ENCODE results near the gene CFAP61. TPM values are rescaled to one million over a fixed set of nuclear protein-coding genes. Genes with fewer than 3 reads are reported as not detected.

CFAP61 gene
- total and polyA plus RNA-seq, 9 donors = 0.37 to 4.7 (median 2.2) TPM

- Histone ChIP-seq H3K36me3 (ENCODE audit: control insufficient read depth, insufficient read depth, low read length) (no peaks in the 10 kb centered on the region), H3K9me3 (replicated peaks; ENCODE audit: control insufficient read depth, low read depth, low read length) (no peaks in the 10 kb centered on the region), H3K4me1 (ENCODE audit: control insufficient read depth, insufficient read depth, low read length) (peaks cover 17% of the 10 kb centered on the region), H3K27me3 (ENCODE audit: control insufficient read depth, insufficient read depth, low read length) (peaks cover 76% of the 10 kb centered on the region), H3K4me3 (ENCODE audit: low read length) (no peak overlapping the region), H3K27ac (ENCODE audit: low read length) (no peak overlapping the region)
- WGBS (ENCODE audit: insufficient coverage) = 10% methylated on average over 2 of the region's 7 CpGs
- no peak for DNase-seq
These were observed 318.8 kb downstream of the CFAP61 start for GRCh38 chr20:20371083-20371482.

DNA sequence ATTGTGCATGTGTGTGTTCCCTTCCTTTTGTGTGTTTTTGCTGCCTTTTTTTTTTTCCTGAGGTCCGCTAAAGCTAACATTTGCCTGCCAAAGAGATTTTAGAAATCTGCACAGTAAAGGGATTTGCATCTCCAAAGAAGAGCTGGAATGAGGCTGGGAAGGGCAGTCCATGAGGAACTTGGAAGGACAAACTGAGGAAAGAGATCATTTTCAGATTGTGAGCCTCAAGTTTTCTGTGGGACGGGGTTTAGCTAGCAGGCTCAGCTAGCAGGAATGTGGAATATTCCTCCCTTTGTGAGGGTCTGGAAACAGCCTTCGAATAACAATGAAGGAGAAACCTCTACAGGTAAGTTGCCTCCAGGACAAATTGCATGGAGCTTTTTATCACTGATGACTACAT lies 319.3 kb downstream of the CFAP61 start:
- Histone ChIP-seq H3K27me3 (ENCODE audit: control insufficient read depth, insufficient read depth, low read length) (peaks cover 71% of the 10 kb centered on the region), H3K36me3 (ENCODE audit: control insufficient read depth, insufficient read depth, low read length) (no peaks in the 10 kb centered on the region), H3K4me3 (ENCODE audit: low read length) (no peak overlapping the region), H3K4me1 (ENCODE audit: control insufficient read depth, insufficient read depth, low read length) (peaks cover 17% of the 10 kb centered on the region), H3K27ac (ENCODE audit: low read length) (no peak overlapping the region), H3K9me3 (replicated peaks; ENCODE audit: control insufficient read depth, low read depth, low read length) (no peaks in the 10 kb centered on the region)
- DNase-seq = no peak
- WGBS (ENCODE audit: insufficient coverage) = 14% methylated on average over 1 of the region's 3 CpGs

- no peak overlapping the region for H3K27ac ChIP-seq (ENCODE audit: low read length)
- WGBS (ENCODE audit: insufficient coverage) = 43% methylated on average over 17 of the region's 17 CpGs
- H3K9me3 ChIP-seq (replicated peaks; ENCODE audit: control insufficient read depth, low read depth, low read length) = no peaks in the 10 kb centered on the region
- no peaks in the 10 kb centered on the region for H3K36me3 ChIP-seq (ENCODE audit: control insufficient read depth, insufficient read depth, low read length)
- H3K4me1 ChIP-seq (ENCODE audit: control insufficient read depth, insufficient read depth, low read length) = peaks cover 12% of the 10 kb centered on the region
- peak; percentile 24 for DNase-seq
- no peak overlapping the region for H3K4me3 ChIP-seq (ENCODE audit: low read length)
- peaks cover 61% of the 10 kb centered on the region for H3K27me3 ChIP-seq (ENCODE audit: control insufficient read depth, insufficient read depth, low read length)
These were observed 320.8 kb downstream of the CFAP61 start for GRCh38 chr20:20373091-20373571.

- WGBS (ENCODE audit: insufficient coverage) = 75% methylated on average over 3 of the region's 8 CpGs
- H3K27ac ChIP-seq (ENCODE audit: low read length) = no peak overlapping the region
- peaks cover 6% of the 10 kb centered on the region for H3K4me1 ChIP-seq (ENCODE audit: control insufficient read depth, insufficient read depth, low read length)
- H3K27me3 ChIP-seq (ENCODE audit: control insufficient read depth, insufficient read depth, low read length) = peaks cover 44% of the 10 kb centered on the region
- no peak for DNase-seq
- no peaks in the 10 kb centered on the region for H3K36me3 ChIP-seq (ENCODE audit: control insufficient read depth, insufficient read depth, low read length)
- peaks cover 4% of the 10 kb centered on the region for H3K9me3 ChIP-seq (replicated peaks; ENCODE audit: control insufficient read depth, low read depth, low read length)
- no peak overlapping the region for H3K4me3 ChIP-seq (ENCODE audit: low read length)
These were observed 323.5 kb downstream of the CFAP61 start for GRCh38 chr20:20375862-20376261.

DNA sequence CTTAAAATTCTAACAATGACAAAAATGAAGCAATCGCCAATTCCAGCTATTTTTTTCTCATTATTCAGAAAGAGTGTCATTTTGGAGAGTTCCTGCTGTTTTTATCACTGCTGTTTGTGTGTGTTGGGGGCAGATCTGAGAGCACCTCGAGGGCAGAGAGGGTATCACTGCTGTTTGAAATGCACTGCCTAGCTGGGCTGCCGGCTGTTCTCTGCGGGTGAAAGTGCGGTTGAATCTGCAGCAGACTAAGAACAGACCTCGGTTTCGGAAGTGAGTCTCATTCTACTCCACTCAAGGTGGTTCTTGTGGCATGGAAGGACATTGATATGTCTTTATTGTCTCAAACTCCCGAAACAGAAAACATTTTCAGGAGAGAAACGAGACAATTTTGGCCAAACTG lies 333.9 kb downstream of the CFAP61 start:
- H3K9me3 ChIP-seq (replicated peaks; ENCODE audit: control insufficient read depth, low read depth, low read length) = no peaks in the 10 kb centered on the region
- H3K36me3 ChIP-seq (ENCODE audit: control insufficient read depth, insufficient read depth, low read length) = peaks cover 5% of the 10 kb centered on the region
- no peak overlapping the region for H3K4me3 ChIP-seq (ENCODE audit: low read length)
- WGBS (ENCODE audit: insufficient coverage) = 60% methylated on average over 4 of the region's 9 CpGs
- no peak overlapping the region for H3K27ac ChIP-seq (ENCODE audit: low read length)
- DNase-seq = no peak
- H3K27me3 ChIP-seq (ENCODE audit: control insufficient read depth, insufficient read depth, low read length) = peaks cover 11% of the 10 kb centered on the region
- H3K4me1 ChIP-seq (ENCODE audit: control insufficient read depth, insufficient read depth, low read length) = no peaks in the 10 kb centered on the region

GRCh38 chr20:20390393-20390792 lies 338.1 kb downstream of the CFAP61 start:
- Histone ChIP-seq H3K9me3 (replicated peaks; ENCODE audit: control insufficient read depth, low read depth, low read length) (no peaks in the 10 kb centered on the region), H3K27ac (ENCODE audit: low read length) (no peak overlapping the region), H3K4me3 (ENCODE audit: low read length) (no peak overlapping the region), H3K36me3 (ENCODE audit: control insufficient read depth, insufficient read depth, low read length) (peaks cover 12% of the 10 kb centered on the region), H3K4me1 (ENCODE audit: control insufficient read depth, insufficient read depth, low read length) (peaks cover 7% of the 10 kb centered on the region), H3K27me3 (ENCODE audit: control insufficient read depth, insufficient read depth, low read length) (peaks cover 4% of the 10 kb centered on the region)
- WGBS (ENCODE audit: insufficient coverage) = 92% methylated on average over 6 of the region's 9 CpGs
- no peak for DNase-seq

DNA sequence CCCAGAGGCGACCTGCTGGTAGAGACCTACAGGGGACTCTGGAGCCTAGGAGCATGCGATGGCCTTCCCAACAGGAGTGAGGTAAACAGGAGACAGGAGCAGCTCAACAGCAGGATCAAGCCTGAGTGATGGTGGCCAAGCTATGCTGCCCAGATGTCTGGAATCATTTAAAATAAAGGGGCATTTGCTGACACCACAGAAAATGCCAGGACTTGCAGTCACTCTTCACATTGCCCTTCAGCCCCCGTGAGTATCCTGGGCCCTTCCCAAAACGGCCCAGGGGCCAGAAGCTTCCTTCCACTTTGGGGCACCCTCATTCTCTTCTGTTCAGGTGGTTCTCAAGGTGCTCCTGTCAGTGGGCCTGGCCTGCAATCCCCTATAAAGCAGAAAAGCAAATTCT lies 338.8 kb downstream of the CFAP61 start:
- H3K4me3 ChIP-seq (ENCODE audit: low read length) = no peak overlapping the region
- no peak overlapping the region for H3K27ac ChIP-seq (ENCODE audit: low read length)
- peaks cover 12% of the 10 kb centered on the region for H3K36me3 ChIP-seq (ENCODE audit: control insufficient read depth, insufficient read depth, low read length)
- WGBS (ENCODE audit: insufficient coverage) = 84% methylated on average over 4 of the region's 4 CpGs
- peaks cover 12% of the 10 kb centered on the region for H3K4me1 ChIP-seq (ENCODE audit: control insufficient read depth, insufficient read depth, low read length)
- no peak for DNase-seq
- no peaks in the 10 kb centered on the region for H3K9me3 ChIP-seq (replicated peaks; ENCODE audit: control insufficient read depth, low read depth, low read length)
- peaks cover 2% of the 10 kb centered on the region for H3K27me3 ChIP-seq (ENCODE audit: control insufficient read depth, insufficient read depth, low read length)

DNA sequence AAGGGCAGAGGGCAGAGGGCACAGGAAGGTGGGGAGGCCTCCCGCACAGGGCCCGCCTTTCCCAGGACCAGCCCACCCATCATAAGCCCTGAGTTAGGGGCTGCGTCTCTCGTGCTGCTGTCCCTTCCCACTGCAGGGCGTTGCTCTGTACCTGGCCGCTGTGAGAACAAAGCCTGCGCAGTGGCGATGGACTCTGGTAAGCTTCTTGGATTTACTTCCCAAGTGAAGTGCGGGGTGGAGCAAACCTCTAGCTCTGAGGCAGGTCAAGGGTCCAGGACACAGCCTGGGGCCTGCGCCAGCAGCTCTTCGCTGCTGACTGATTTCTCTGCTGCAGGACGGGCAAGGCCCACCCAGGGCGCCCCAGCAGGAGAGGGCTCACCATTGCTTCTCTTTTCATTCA lies 339.4 kb downstream of the CFAP61 start:
- H3K4me3 ChIP-seq (ENCODE audit: low read length) = no peak overlapping the region
- peaks cover 12% of the 10 kb centered on the region for H3K36me3 ChIP-seq (ENCODE audit: control insufficient read depth, insufficient read depth, low read length)
- H3K27me3 ChIP-seq (ENCODE audit: control insufficient read depth, insufficient read depth, low read length) = no peaks in the 10 kb centered on the region
- no peak for DNase-seq
- WGBS (ENCODE audit: insufficient coverage) = 91% methylated on average over 10 of the region's 13 CpGs
- H3K9me3 ChIP-seq (replicated peaks; ENCODE audit: control insufficient read depth, low read depth, low read length) = no peaks in the 10 kb centered on the region
- no peak overlapping the region for H3K27ac ChIP-seq (ENCODE audit: low read length)
- H3K4me1 ChIP-seq (ENCODE audit: control insufficient read depth, insufficient read depth, low read length) = peaks cover 13% of the 10 kb centered on the region

DNA sequence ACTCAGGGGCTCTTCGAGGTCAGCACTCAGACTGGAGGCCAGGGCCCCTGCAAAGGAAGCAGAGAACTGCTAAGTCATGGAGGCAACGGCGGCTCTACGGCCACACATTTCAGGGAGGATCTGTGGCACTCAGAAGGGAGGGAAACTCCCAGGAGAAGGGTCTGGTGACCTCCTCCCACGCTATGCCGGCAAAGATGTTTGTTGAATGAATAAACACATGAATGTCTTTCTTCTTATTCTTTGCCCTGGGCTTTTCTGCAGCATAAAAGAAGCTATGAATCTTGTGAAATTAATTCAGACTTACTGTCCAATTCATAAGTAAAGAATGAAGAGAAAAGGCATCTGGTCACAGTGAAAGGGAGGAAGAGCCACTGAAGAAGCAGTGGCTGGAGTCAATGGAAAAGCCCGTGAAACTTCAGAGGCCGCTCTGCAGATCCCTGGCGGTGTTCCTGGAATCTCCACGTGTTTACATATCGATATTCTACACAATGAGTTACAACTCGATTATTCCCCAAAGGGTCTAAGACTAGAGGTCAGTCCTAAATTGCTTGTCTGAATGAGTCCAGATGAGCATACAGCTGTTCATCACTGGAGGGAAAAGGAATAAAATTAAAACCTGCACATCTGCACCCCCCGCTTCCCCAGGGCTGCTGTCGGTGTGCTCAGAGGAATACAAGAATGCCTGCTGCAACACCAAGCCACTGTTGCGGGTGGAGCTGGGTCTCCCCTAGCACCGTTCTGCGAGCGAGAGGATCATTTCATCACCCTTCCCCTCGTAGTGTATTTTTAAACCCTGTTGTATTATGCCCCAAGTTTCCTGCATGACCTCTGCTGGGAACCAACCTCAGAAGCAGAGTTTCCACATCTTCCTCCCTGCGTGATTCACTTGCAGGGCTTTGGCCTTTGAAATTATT lies 341.1 kb downstream of the CFAP61 start:
- DNase-seq = peak; percentile 95
- Histone ChIP-seq H3K27ac (ENCODE audit: low read length) (no peak overlapping the region), H3K36me3 (ENCODE audit: control insufficient read depth, insufficient read depth, low read length) (peaks cover 12% of the 10 kb centered on the region), H3K4me1 (ENCODE audit: control insufficient read depth, insufficient read depth, low read length) (peaks cover 13% of the 10 kb centered on the region), H3K9me3 (replicated peaks; ENCODE audit: control insufficient read depth, low read depth, low read length) (no peaks in the 10 kb centered on the region), H3K4me3 (ENCODE audit: low read length) (no peak overlapping the region), H3K27me3 (ENCODE audit: control insufficient read depth, insufficient read depth, low read length) (peaks cover 2% of the 10 kb centered on the region)
- 29% methylated on average over 10 of the region's 20 CpGs for WGBS (ENCODE audit: insufficient coverage)

GRCh38 chr20:20395087-20395486 lies 342.8 kb downstream of the CFAP61 start:
- Histone ChIP-seq H3K27ac (ENCODE audit: low read length) (no peak overlapping the region), H3K4me3 (ENCODE audit: low read length) (no peak overlapping the region), H3K36me3 (ENCODE audit: control insufficient read depth, insufficient read depth, low read length) (peaks cover 10% of the 10 kb centered on the region), H3K9me3 (replicated peaks; ENCODE audit: control insufficient read depth, low read depth, low read length) (no peaks in the 10 kb centered on the region), H3K4me1 (ENCODE audit: control insufficient read depth, insufficient read depth, low read length) (peaks cover 22% of the 10 kb centered on the region), H3K27me3 (ENCODE audit: control insufficient read depth, insufficient read depth, low read length) (peaks cover 2% of the 10 kb centered on the region)
- DNase-seq = no peak
- WGBS (ENCODE audit: insufficient coverage) = 90% methylated on average over 12 of the region's 12 CpGs

Measured in muscle of leg (tissue), 11 donors.